C4-2B (cell line): Measurements from ENCODE around the gene NOL7.

Experiments
- ZFX ChIP-seq: fragments of 450-650 bp; IDR thresholded peaks from 2 replicates; pipeline ENCODE4 v1.6.1; 2017
- TF ChIP-seq, protein P1 (sequence below): fragments of 450-650 bp; conservative IDR thresholded peaks from 2 replicates; pipeline ENCODE4 v1.5.1; 2017; ENCODE audit warnings: mild to moderate bottlenecking

GRCh38 chr6:13591205-13591921 is 23.8 kb upstream of the NOL7 start:
- TF ChIP-seq, protein P1, sequence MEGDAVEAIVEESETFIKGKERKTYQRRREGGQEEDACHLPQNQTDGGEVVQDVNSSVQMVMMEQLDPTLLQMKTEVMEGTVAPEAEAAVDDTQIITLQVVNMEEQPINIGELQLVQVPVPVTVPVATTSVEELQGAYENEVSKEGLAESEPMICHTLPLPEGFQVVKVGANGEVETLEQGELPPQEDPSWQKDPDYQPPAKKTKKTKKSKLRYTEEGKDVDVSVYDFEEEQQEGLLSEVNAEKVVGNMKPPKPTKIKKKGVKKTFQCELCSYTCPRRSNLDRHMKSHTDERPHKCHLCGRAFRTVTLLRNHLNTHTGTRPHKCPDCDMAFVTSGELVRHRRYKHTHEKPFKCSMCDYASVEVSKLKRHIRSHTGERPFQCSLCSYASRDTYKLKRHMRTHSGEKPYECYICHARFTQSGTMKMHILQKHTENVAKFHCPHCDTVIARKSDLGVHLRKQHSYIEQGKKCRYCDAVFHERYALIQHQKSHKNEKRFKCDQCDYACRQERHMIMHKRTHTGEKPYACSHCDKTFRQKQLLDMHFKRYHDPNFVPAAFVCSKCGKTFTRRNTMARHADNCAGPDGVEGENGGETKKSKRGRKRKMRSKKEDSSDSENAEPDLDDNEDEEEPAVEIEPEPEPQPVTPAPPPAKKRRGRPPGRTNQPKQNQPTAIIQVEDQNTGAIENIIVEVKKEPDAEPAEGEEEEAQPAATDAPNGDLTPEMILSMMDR: no peak
- TF ChIP-seq ZFX: no peak
